Tibial artery (tissue), 4 donors: ENCODE results near the gene CSF1R.

Experiments
- DNase-seq, 2 donors: peaks; one replicate each; pipeline ENCODE4 v3.0.0-alpha.2; 2019
- H3K27ac ChIP-seq, 2 donors: fragments of 200-600 bp; sonication (generic) in 1 of 2; 1 replicate in 1 of 2; 2 replicates in 1 of 2; pipeline ENCODE4 v1.5.1; 2018 to 2019; ENCODE audit warnings: mild to moderate bottlenecking in 1 of 2
- H3K27me3 ChIP-seq, 2 donors: fragments of 200-600 bp; sonication (generic) in 1 of 2; one replicate each; pipeline versions ENCODE4 v1.5.1 to v1.6.0; 2016 to 2019
- H3K36me3 ChIP-seq, 3 donors: fragments of 200-600 bp; sonication (generic) in 2 of 3; one replicate each; pipeline ENCODE4 v1.5.1; 2016 to 2019; ENCODE audit warnings: mild to moderate bottlenecking in 2 of 3
- H3K4me1 ChIP-seq, 4 donors: fragments of 200-600 bp; sonication (generic) in 2 of 4; 1 replicate in 3 of 4; 2 replicates in 1 of 4; pipeline ENCODE4 v1.5.1; 2016 to 2019
- H3K4me3 ChIP-seq, 2 donors: fragments of 200-600 bp; sonication (generic) in 1 of 2; 1 replicate in 1 of 2; 2 replicates in 1 of 2; pipeline ENCODE4 v1.5.1; 2018 to 2019; ENCODE audit warnings: mild to moderate bottlenecking in 2 of 2
- H3K9me3 ChIP-seq, 3 donors: fragments of 200-600 bp; sonication (generic) in 1 of 3; one replicate each; pipeline ENCODE4 v1.5.1; 2016 to 2019
- intact Hi-C: fragments of 100-400 bp; cut with DNase I; formaldehyde crosslinking; loops from one replicate; pipeline ENCODE4 v1.15.0; 2023; ENCODE audit warnings: low total_unique reads
- TF ChIP-seq, protein P1 (sequence below), 2 experiments: fragments of 200-600 bp in 1 of 2; fragments of 450-650 bp in 1 of 2; IDR thresholded peaks; one replicate each; pipeline ENCODE4 v1.5.1; 2017 to 2019; ENCODE audit warnings: antibody characterized with exemption in 2 of 2, mild to moderate bottlenecking in 1 of 2, moderate library complexity in 1 of 2

CSF1R gene

DNA sequence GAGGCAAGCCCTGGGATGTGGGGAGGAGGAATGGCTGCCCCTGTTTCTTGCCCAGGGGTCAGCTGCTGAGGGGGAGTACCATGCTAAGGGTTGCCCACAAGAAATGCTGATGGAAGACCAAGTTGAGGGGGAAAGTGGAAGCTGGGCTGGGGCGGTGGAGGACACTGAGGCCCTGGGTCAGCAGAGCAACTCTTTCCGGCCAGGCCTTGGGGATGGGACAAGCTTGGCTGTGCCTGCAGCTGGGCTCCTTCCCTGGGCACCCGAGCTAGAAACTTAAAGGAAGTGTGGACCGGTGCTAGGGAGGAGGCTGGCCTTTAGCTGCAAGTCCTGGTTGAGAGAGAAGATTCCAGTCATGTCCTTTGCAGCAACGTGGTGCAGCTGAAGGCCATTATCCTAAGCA is 22.7 kb downstream of the CSF1R start:
- H3K4me1 ChIP-seq = peaks cover 0 to 46% (median 24%) of the 10 kb centered on the region in 4 donors
- H3K4me3 ChIP-seq = no peak overlapping the region
- intact Hi-C loops = no loop called here
- no peak for DNase-seq
- no peaks in the 10 kb centered on the region for H3K9me3 ChIP-seq
- peak overlapping the region in 1 of 2 donors; percentile 88 for H3K27ac ChIP-seq
- no peaks in the 10 kb centered on the region for H3K27me3 ChIP-seq
- H3K36me3 ChIP-seq = no peaks in the 10 kb centered on the region
- TF ChIP-seq, protein P1, sequence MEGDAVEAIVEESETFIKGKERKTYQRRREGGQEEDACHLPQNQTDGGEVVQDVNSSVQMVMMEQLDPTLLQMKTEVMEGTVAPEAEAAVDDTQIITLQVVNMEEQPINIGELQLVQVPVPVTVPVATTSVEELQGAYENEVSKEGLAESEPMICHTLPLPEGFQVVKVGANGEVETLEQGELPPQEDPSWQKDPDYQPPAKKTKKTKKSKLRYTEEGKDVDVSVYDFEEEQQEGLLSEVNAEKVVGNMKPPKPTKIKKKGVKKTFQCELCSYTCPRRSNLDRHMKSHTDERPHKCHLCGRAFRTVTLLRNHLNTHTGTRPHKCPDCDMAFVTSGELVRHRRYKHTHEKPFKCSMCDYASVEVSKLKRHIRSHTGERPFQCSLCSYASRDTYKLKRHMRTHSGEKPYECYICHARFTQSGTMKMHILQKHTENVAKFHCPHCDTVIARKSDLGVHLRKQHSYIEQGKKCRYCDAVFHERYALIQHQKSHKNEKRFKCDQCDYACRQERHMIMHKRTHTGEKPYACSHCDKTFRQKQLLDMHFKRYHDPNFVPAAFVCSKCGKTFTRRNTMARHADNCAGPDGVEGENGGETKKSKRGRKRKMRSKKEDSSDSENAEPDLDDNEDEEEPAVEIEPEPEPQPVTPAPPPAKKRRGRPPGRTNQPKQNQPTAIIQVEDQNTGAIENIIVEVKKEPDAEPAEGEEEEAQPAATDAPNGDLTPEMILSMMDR (IDR thresholded peaks at IDR 0.05) = no peak

DNA sequence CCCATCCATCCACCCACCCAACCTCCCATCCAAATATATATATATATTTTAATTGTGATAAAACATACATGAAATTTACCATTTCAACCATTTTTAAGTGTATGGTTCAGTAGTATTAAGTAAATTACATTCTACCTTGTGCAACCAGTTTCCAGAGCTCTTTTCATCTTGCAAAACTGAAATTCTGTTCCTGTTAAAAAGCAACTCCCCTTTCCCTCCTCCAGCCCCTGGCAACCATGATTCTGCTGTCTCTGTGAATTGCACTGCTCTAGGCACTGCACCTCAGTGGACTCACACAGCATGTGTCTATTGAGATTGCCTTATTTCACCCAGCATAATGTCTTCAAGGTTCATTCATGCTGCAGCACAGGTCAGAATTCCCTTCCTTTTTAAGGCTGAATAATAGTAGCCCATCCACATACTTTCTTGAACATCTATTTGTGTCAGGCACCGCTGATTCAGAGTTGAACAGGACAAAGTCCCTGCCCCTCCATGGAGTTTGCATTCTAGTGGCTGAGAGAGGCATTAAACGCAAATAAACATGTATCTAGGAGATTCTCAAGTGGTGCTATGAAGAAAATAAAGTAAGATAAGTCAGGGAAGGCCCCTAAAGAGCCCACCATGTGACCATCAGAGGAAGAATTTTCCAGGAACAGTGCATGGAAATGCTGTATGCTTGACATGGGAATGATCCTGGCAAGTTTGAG is 24.0 kb downstream of the CSF1R start:
- intact Hi-C loops = no loop called here
- Histone ChIP-seq H3K9me3 (no peaks in the 10 kb centered on the region), H3K27ac (no peak overlapping the region), H3K36me3 (no peaks in the 10 kb centered on the region), H3K4me1 (peaks cover 0 to 34% (median 20%) of the 10 kb centered on the region in 4 donors), H3K4me3 (no peak overlapping the region), H3K27me3 (no peaks in the 10 kb centered on the region)
- DNase-seq = peak in 1 of 2 donors; percentile 19
- TF ChIP-seq, protein P1 (IDR thresholded peaks at IDR 0.05) = no peak

GRCh38 chr5:150061538-150061995 is 24.8 kb downstream of the CSF1R start:
- H3K4me1 ChIP-seq = peaks cover 0 to 26% (median 18%) of the 10 kb centered on the region in 4 donors
- intact Hi-C loops = no loop called here
- H3K36me3 ChIP-seq = no peaks in the 10 kb centered on the region
- H3K27ac ChIP-seq = no peak overlapping the region
- H3K27me3 ChIP-seq = no peaks in the 10 kb centered on the region
- peak in 1 of 2 donors; percentile 56 for DNase-seq
- no peaks in the 10 kb centered on the region for H3K9me3 ChIP-seq
- no peak overlapping the region for H3K4me3 ChIP-seq
- TF ChIP-seq, protein P1 (IDR thresholded peaks at IDR 0.05) = no peak

GRCh38 chr5:150060471-150060870 is 25.9 kb downstream of the CSF1R start:
- Histone ChIP-seq H3K27ac (no peak overlapping the region), H3K4me1 (peaks cover 0 to 15% (median 10%) of the 10 kb centered on the region in 4 donors), H3K4me3 (no peak overlapping the region), H3K27me3 (no peaks in the 10 kb centered on the region), H3K9me3 (no peaks in the 10 kb centered on the region), H3K36me3 (peaks cover 0 to 8% (median 5%) of the 10 kb centered on the region in 3 donors)
- TF ChIP-seq, protein P1 (IDR thresholded peaks at IDR 0.05) = no peak
- intact Hi-C loops = no loop called here
- DNase-seq = peak in 1 of 2 donors; percentile 43

DNA sequence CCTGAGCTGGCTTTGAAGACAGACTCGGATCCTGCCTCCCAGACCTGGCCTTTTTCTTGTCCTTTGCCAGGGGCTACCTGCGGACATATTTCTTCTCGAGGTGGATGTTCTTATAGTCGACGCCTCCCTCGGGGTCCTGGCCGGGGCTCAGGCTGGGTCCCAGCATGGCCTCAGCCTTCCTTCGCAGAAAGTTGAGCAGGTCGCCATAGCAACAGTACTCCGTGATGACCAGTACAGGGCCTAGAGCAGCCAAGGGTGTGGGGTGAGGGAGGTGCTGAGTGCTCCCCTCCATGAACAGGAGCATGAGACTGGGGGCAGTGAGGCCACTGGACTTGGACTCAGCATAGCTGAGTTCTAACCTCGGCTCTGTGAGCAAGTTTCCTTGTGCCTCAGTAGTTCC is 26.7 kb downstream of the CSF1R start:
- no peaks in the 10 kb centered on the region for H3K9me3 ChIP-seq
- intact Hi-C loops = no loop called here
- peak in 1 of 2 donors; percentile 51 for DNase-seq
- TF ChIP-seq, protein P1 (IDR thresholded peaks at IDR 0.05) = no peak
- peaks cover 2 to 15% (median 8%) of the 10 kb centered on the region in 3 donors for H3K36me3 ChIP-seq
- H3K27me3 ChIP-seq = no peaks in the 10 kb centered on the region
- H3K4me3 ChIP-seq = no peak overlapping the region
- peaks cover 0 to 7% (median 3%) of the 10 kb centered on the region in 4 donors for H3K4me1 ChIP-seq
- H3K27ac ChIP-seq = no peak overlapping the region
